OCI-LY3 (cell line): ENCODE results near the gene PIGT.
A peak's percentile ranks its signal among the peaks of the same experiment; 100 is the strongest.

ENCODE experiments used
- CTCF ChIP-seq: fragments of 200-600, 300-600 bp; sonication (generic); IDR thresholded peaks from 2 replicates; pipeline ENCODE4 v1.5.1; 2014; ENCODE audit warnings: antibody characterized with exemption, low read length, low read depth
- EZH2phosphoT487 ChIP-seq: fragments of 200-600 bp; shearing (Covaris generic); IDR thresholded peaks from 2 replicates; pipeline ENCODE4 v1.6.1; 2018; ENCODE audit warnings: antibody characterized with exemption, mixed run types, low read depth

- peak; percentile 71 for TF ChIP-seq CTCF
- TF ChIP-seq EZH2phosphoT487 = no peak
These were observed 30.0 kb downstream of the PIGT start for GRCh38 chr20:45445805-45446562.
